ENCODE data around the gene GMDS. TPM values are rescaled to one million over a fixed set of nuclear protein-coding genes. Genes with fewer than 3 reads are reported as not detected.
A peak's percentile ranks its signal among the peaks of the same experiment; 100 is the strongest.

GMDS gene
- total RNA-seq, 1 donor: 23.2 TPM

DNA sequence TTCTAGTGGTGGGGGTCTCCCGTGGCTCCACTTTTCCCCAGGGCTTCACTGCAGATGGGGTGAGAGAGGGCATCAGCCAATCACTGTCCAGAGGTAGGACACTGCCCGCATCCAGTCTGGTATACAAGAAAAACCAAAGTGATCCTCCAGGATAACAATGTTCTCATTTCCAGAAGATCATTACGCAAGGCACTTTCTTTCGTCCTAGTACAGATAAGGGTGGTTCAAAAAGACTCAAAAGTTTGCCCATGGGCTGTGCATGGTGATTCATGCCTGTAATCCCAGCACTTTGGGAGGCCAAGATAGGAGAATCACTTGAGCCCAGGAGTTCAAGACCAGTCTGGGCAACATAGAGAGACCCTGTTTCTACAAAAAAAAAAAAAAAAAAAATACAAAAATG is 16.4 kb downstream of the GMDS start:
- no peak overlapping the region for H3K27ac ChIP-seq (ENCODE audit: low read depth, low read length)
- no peak overlapping the region for H3K4me3 ChIP-seq (ENCODE audit: insufficient read depth, low read length)
- H3K9me3 ChIP-seq (ENCODE audit: low read depth, low read length): no peaks in the 10 kb centered on the region
- peaks cover 25% of the 10 kb centered on the region for H3K4me1 ChIP-seq (ENCODE audit: insufficient read depth, low read length)
- TF ChIP-seq, protein P1, sequence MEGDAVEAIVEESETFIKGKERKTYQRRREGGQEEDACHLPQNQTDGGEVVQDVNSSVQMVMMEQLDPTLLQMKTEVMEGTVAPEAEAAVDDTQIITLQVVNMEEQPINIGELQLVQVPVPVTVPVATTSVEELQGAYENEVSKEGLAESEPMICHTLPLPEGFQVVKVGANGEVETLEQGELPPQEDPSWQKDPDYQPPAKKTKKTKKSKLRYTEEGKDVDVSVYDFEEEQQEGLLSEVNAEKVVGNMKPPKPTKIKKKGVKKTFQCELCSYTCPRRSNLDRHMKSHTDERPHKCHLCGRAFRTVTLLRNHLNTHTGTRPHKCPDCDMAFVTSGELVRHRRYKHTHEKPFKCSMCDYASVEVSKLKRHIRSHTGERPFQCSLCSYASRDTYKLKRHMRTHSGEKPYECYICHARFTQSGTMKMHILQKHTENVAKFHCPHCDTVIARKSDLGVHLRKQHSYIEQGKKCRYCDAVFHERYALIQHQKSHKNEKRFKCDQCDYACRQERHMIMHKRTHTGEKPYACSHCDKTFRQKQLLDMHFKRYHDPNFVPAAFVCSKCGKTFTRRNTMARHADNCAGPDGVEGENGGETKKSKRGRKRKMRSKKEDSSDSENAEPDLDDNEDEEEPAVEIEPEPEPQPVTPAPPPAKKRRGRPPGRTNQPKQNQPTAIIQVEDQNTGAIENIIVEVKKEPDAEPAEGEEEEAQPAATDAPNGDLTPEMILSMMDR (IDR thresholded peaks at IDR 0.05; ENCODE audit: extremely low read depth, low read depth, low read length): no peak
- peaks cover 56% of the 10 kb centered on the region for H3K79me2 ChIP-seq (ENCODE audit: insufficient read depth, low read length)
- no peak for DNase-seq (ENCODE audit: insufficient read length, low spot score, missing footprints)
- H4K20me1 ChIP-seq (ENCODE audit: insufficient read depth, low read length): no peaks in the 10 kb centered on the region
- H3K27me3 ChIP-seq (ENCODE audit: insufficient read depth, low read length): no peaks in the 10 kb centered on the region
- H3K36me3 ChIP-seq (ENCODE audit: insufficient read depth, low read length): no peaks in the 10 kb centered on the region
- no peak overlapping the region for H2AFZ ChIP-seq (ENCODE audit: low read length)
- H3K4me2 ChIP-seq (ENCODE audit: insufficient read depth, low read length): no peak overlapping the region

DNA sequence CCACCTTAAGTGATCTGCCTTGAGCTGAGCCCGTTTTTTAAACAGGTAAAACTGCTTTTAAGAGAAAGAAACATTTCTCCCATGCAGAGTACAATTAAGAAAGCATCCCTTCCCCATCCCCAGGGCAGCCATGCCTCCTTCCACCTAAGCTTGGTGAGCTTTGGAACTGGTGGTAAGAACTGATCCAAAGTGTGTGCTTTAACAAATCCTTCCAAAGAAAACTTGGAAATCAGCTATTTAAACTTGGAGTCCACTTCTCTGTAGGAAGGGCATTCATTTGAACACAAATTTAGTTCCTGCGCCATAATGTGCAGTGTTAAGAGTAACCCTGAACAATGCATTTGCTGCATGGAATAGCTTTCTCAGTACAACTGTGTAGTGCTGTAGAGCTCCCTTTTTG is 17.0 kb downstream of the GMDS start:
- H3K79me2 ChIP-seq (ENCODE audit: insufficient read depth, low read length): peaks cover 56% of the 10 kb centered on the region
- DNase-seq (ENCODE audit: insufficient read length, low spot score, missing footprints): no peak
- TF ChIP-seq, protein P1 (IDR thresholded peaks at IDR 0.05; ENCODE audit: extremely low read depth, low read depth, low read length): no peak
- no peaks in the 10 kb centered on the region for H3K9me3 ChIP-seq (ENCODE audit: low read depth, low read length)
- H3K4me2 ChIP-seq (ENCODE audit: insufficient read depth, low read length): no peak overlapping the region
- H4K20me1 ChIP-seq (ENCODE audit: insufficient read depth, low read length): no peaks in the 10 kb centered on the region
- H3K36me3 ChIP-seq (ENCODE audit: insufficient read depth, low read length): no peaks in the 10 kb centered on the region
- no peak overlapping the region for H2AFZ ChIP-seq (ENCODE audit: low read length)
- no peaks in the 10 kb centered on the region for H3K27me3 ChIP-seq (ENCODE audit: insufficient read depth, low read length)
- H3K4me1 ChIP-seq (ENCODE audit: insufficient read depth, low read length): peaks cover 25% of the 10 kb centered on the region
- H3K27ac ChIP-seq (ENCODE audit: low read depth, low read length): no peak overlapping the region
- no peak overlapping the region for H3K4me3 ChIP-seq (ENCODE audit: insufficient read depth, low read length)

DNA sequence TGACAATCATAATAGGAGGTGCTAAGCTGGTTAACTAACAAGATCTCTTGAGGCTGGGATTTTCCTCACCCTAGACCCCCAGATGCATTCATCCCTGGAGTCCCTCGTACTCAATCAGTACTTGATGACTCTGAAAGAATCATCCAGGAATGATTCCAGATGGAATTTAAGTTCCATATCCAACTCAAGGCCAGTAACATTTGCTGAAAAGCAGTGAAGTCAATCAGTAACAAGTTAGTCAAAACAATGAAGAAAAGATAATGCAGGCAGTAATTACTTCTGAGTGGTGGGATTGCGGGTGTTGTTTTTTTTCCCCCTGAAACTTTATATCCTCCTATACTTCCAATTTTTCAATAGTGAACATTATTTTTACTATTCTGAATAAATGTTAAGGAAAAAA is 18.6 kb downstream of the GMDS start:
- H3K79me2 ChIP-seq (ENCODE audit: insufficient read depth, low read length): peaks cover 59% of the 10 kb centered on the region
- no peak overlapping the region for H2AFZ ChIP-seq (ENCODE audit: low read length)
- no peak for DNase-seq (ENCODE audit: insufficient read length, low spot score, missing footprints)
- H3K4me3 ChIP-seq (ENCODE audit: insufficient read depth, low read length): no peak overlapping the region
- no peaks in the 10 kb centered on the region for H4K20me1 ChIP-seq (ENCODE audit: insufficient read depth, low read length)
- H3K27ac ChIP-seq (ENCODE audit: low read depth, low read length): no peak overlapping the region
- no peaks in the 10 kb centered on the region for H3K9me3 ChIP-seq (ENCODE audit: low read depth, low read length)
- H3K27me3 ChIP-seq (ENCODE audit: insufficient read depth, low read length): no peaks in the 10 kb centered on the region
- TF ChIP-seq, protein P1 (IDR thresholded peaks at IDR 0.05; ENCODE audit: extremely low read depth, low read depth, low read length): no peak
- peaks cover 30% of the 10 kb centered on the region for H3K4me1 ChIP-seq (ENCODE audit: insufficient read depth, low read length)
- H3K4me2 ChIP-seq (ENCODE audit: insufficient read depth, low read length): no peak overlapping the region
- H3K36me3 ChIP-seq (ENCODE audit: insufficient read depth, low read length): no peaks in the 10 kb centered on the region

DNA sequence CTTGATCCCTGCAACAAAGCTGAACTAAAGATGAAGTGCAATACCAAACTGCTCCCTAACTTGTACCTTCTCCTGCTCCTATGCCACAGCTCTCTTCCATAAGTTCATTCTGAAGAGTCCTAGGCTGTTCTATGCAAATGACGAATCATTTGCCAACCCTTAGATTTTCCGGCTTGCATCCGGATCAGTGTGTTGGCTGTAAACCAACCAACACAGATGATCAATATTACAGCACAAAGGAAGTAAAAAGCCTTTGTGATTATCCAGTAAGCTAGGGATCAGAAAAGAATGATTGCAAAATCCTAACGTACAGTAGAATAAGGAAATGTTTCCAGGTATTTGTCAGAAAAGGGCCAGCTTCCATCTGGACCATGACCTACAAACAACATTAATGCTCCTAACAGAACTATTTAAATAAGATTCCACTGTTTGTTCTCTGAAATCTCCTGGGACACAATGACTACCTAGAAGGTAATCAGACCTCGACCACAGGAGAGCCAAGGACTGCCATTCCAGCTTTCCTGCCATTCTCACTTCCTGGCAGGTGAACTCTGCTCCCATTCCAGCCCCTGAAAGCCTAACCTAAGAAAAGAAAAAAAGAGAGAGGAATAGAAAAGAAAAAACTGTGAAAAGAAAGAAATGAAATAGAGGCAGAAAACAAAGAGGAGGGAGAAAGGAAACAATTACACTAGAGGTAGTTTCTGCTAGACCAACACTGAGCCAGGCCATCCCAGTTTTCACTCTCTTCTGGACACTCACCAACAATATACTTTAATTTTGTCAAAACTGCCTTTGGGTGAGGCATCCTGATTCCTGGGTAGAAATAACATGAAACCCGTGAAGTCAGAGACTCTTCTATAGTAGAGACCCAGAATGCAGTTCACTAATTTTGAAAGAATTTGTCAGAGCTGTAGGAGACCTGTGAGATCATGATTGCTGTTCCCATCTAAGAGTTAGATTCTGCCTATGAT is 19.7 kb downstream of the GMDS start:
- Histone ChIP-seq H3K4me2 (ENCODE audit: insufficient read depth, low read length) (peak overlapping the region; percentile 25), H3K27ac (ENCODE audit: low read depth, low read length) (peak overlapping the region; percentile 46), H3K27me3 (ENCODE audit: insufficient read depth, low read length) (no peaks in the 10 kb centered on the region), H3K36me3 (ENCODE audit: insufficient read depth, low read length) (no peaks in the 10 kb centered on the region), H3K4me3 (ENCODE audit: insufficient read depth, low read length) (peak overlapping the region; percentile 14), H2AFZ (ENCODE audit: low read length) (peak overlapping the region; percentile 24), H3K4me1 (ENCODE audit: insufficient read depth, low read length) (peaks cover 21% of the 10 kb centered on the region), H3K79me2 (ENCODE audit: insufficient read depth, low read length) (peaks cover 55% of the 10 kb centered on the region), H4K20me1 (ENCODE audit: insufficient read depth, low read length) (no peaks in the 10 kb centered on the region), H3K9me3 (ENCODE audit: low read depth, low read length) (no peaks in the 10 kb centered on the region)
- TF ChIP-seq, protein P1 (IDR thresholded peaks at IDR 0.05; ENCODE audit: extremely low read depth, low read depth, low read length): no peak
- DNase-seq (ENCODE audit: insufficient read length, low spot score, missing footprints): no peak
